Measurements from ENCODE around the gene PRDX3.
"Not testable (repeated sequence)": the region's sequence is repeated elsewhere in the genome, so short reads cannot be mapped to it uniquely, and the experiment has no call there.

Gene PRDX3

GRCh38 chr10:119161680-119162451, 16.7 kb downstream of the PRDX3 start:
- no peak for DNase-seq

- DNase-seq = no peak
These were observed 19.3 kb downstream of the PRDX3 start for GRCh38 chr10:119159332-119159731.

GRCh38 chr10:119153661-119154060, 25.0 kb downstream of the PRDX3 start:
- no peak for DNase-seq

- no peak for DNase-seq
These were observed 25.6 kb downstream of the PRDX3 start for GRCh38 chr10:119153041-119153440.

DNA sequence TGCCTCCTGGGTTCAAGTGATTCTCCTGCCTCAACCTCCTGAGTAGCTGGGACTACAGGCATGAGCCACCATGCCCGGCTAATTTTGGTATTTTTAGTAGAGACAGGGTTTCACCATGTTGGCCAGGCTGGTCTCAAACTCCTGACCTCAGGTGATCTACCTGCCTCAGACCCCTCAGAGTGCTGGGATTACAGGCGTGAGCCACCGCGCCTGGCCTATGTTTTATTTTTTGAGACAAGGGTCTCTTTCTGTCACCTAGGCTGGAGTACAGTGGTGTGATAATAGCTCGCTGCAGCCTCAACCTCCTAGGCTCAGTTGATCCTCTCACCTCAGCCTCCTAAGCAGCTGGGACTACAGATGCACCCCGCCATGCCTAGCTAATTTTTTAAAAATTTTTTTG, 27.0 kb downstream of the PRDX3 start:
- DNase-seq = not testable (repeated sequence)

GRCh38 chr10:119149729-119150128, 28.9 kb downstream of the PRDX3 start:
- no peak for DNase-seq

GRCh38 chr10:119149157-119149556, 29.5 kb downstream of the PRDX3 start:
- DNase-seq = no peak

GRCh38 chr10:119143657-119144056, 35.0 kb downstream of the PRDX3 start:
- DNase-seq = no peak

- DNase-seq = no peak
These were observed 37.9 kb downstream of the PRDX3 start for GRCh38 chr10:119140603-119141245.

GRCh38 chr10:119139464-119140067, 39.0 kb downstream of the PRDX3 start:
- DNase-seq = no peak

DNA sequence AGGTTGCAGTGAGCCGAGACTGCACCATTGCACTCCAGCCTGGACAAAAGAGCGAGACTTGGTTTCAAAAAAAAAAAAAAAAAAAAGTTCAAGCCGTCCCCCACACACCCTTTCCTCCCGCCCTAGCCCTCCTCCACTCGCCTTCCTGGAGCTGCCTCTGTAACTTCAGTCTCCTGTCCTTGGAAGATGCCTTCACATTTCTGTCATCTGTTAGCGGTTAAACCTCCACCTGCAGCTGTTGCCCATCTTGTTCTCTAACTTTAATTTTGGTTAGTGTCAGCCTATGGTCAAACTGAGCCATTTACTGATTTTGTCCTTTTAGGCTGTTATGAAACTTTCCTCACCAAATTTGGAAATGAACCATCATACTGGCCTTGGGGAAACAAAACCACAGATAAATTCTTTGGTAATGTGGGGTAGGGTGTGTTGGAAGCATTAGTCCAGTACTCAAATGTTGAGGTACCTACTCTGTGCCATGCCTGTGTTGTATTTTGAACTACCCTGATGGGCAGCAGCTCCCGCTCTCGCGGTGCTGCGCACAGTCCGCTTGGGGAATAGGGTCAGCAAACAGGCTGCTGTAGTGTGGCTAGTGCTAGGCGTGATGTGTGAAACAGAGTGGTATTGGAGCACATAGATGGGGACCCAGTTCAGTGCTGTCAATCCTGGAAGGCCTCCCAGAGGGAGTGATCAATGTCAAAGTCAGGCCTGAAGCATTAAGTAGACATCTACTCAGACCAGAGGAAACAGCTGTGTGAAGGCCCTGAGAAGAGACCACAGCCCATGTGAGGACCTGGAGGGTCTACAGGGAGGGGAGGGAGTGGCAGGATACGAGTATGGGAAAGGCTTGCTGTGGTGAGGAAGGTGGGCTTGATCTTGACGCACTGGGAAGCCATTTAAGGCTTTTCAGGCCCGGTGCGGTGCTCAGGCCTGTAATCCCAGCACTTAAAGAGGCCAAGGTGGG, 40.0 kb downstream of the PRDX3 start:
- DNase-seq = no peak

DNA sequence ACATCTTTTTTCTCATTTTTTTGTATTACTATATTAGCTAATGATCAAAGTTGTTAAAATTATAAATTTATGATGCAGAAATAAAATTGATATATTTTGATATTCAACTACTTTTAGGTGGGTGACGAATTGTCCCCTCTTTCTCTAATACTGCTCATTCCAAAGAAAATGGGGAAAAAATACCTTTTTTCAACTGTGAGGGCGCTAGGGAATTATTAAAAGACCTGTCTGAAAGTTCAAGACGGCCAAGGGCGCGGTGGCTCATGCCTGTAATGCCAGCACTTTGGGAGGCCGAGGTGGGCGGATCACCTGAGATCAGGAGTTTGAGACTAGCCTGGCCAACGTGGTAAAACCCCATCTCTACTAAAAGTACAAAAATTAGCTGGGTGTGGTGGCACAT, 40.7 kb downstream of the PRDX3 start:
- not testable (repeated sequence) for DNase-seq

DNA sequence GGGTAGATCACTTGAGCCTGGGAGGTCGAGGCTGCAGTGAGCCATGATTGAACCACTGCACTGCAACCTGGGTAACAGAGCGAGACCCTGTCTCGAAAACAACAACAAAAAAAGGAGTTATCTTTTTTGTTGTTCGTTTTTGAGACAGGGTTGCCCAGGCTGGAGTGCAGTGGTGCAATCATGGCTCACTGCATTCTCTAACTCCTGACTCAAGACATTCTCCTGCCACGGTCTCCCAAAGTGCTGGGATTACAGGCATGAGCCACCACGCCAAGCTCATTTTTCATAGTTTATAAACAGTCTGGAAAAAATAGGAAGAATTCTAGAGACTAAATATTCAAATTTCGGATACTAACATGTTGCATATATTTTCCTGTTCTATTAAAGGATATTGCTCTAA, 42.5 kb downstream of the PRDX3 start:
- DNase-seq = no peak

- DNase-seq = no peak
These were observed 43.1 kb downstream of the PRDX3 start for GRCh38 chr10:119135513-119135881.

DNA sequence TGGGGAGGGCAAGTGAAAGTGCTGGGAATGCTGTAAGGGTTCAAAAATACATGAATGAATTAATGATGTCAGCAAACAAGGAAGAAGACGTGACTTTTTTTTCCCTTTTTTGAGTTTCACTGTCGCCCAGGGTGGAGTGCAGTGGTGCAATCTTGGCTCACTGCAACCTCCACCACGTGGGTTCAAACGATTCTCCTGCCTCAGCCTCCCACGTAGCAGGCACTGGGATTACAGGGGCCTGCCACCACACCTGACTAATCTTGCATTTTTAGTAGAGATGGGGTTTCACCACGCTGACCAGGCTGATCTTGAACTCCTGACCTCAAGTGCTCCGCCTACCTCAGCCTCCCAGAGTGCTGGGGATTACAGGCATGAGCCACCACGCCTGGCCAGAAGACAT, 44.7 kb downstream of the PRDX3 start:
- DNase-seq = no peak

GRCh38 chr10:119132521-119133345, 45.9 kb downstream of the PRDX3 start:
- no peak for DNase-seq

- no peak for DNase-seq
These were observed 46.9 kb downstream of the PRDX3 start for GRCh38 chr10:119131512-119132240.

GRCh38 chr10:119129721-119130120, 48.9 kb downstream of the PRDX3 start:
- DNase-seq = no peak

GRCh38 chr10:119125942-119126341, 52.7 kb downstream of the PRDX3 start:
- no peak for DNase-seq

DNA sequence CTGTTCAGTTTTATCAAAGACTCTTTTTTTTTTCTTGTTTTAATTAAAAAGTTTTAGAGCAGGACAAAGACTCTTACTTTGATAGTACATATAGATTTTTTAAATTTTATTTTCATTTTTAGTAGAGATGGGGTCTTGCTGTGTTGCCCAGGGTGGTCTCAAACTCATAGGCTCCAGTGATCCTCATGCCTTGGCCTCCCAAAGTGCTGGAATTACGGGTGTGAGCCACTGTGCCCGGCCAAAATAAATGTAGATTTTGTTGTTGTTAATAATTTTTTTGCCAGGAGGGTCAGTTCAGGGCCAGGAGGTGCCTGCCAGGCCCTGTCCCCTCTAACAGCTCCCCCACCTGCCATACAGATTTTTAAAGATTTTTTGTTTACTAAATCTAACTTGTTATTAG, 57.7 kb downstream of the PRDX3 start:
- no peak for DNase-seq

- DNase-seq = no peak
These were observed 58.2 kb downstream of the PRDX3 start for GRCh38 chr10:119120413-119120867.

All from NCI-H1930 (cell line).